Mucosa of descending colon (tissue), 3 donors: Measurements from ENCODE around the gene FBXW5. TPM values are rescaled to one million over a fixed set of nuclear protein-coding genes. Genes with fewer than 3 reads are reported as not detected.

Experiments used
- ATAC-seq: fragments of 200-7000 bp; cut with Tn5 transposase; one replicate; pipeline ENCODE4 v1.9.1; 2020; ENCODE audit warnings: mild to moderate bottlenecking, moderate library complexity
- DNase-seq, 3 donors: peaks; one replicate each; pipeline ENCODE4 v3.0.0-alpha.2; 2020
- H3K36me3 ChIP-seq: fragments of 200-600 bp; one replicate; pipeline ENCODE4 v1.8.0; 2021; ENCODE audit warnings: low read depth, mild to moderate bottlenecking
- H3K4me1 ChIP-seq: fragments of 200-600 bp; one replicate; pipeline ENCODE4 v1.8.0; 2021; ENCODE audit warnings: low read depth, mild to moderate bottlenecking
- H3K4me3 ChIP-seq: fragments of 200-600 bp; one replicate; pipeline ENCODE4 v1.8.0; 2021; ENCODE audit warnings: mild to moderate bottlenecking
- H3K9me3 ChIP-seq: fragments of 200-600 bp; one replicate; pipeline ENCODE4 v1.8.0; 2021; ENCODE audit warnings: mild to moderate bottlenecking
- intact Hi-C, 2 donors: fragments of 100-400 bp; cut with DNase I in 1 of 2; cut with micrococcal nuclease in 1 of 2; formaldehyde crosslinking; loops; one replicate each; pipeline versions ENCODE4 v1.11.0 to v1.11.1; 2022; cut with DNase I, micrococcal nuclease
- total RNA-seq, 3 donors: library from RNA; stranded (reverse); fragmentation: NEBNext Ultra II Directional in 2 of 3; extraction: Animal tissue kit (Norgen Biotek cat#: 25700) in 2 of 3; gene quantifications; one replicate each; pipeline versions ENCODE4 v1.2.1 to v1.2.4, GENCODE V29; 2021 to 2023
- TF ChIP-seq, protein P1 (sequence below): fragments of 200-600 bp; IDR thresholded peaks from one replicate; pipeline ENCODE4 v1.8.0; 2022; ENCODE audit warnings: antibody characterized with exemption, mild to moderate bottlenecking
- donor health status: DM: no; HTN: no; CAD: no; lungs with moderate emphysema.
- donor health status: DM: no; HTN: no; CAD: no.
- donor health status: DM: no; HTN: yes; CAD: no.

FBXW5 gene
- total RNA-seq, 3 donors from 2014 or later: 127 to 197 (median 142) TPM

DNA sequence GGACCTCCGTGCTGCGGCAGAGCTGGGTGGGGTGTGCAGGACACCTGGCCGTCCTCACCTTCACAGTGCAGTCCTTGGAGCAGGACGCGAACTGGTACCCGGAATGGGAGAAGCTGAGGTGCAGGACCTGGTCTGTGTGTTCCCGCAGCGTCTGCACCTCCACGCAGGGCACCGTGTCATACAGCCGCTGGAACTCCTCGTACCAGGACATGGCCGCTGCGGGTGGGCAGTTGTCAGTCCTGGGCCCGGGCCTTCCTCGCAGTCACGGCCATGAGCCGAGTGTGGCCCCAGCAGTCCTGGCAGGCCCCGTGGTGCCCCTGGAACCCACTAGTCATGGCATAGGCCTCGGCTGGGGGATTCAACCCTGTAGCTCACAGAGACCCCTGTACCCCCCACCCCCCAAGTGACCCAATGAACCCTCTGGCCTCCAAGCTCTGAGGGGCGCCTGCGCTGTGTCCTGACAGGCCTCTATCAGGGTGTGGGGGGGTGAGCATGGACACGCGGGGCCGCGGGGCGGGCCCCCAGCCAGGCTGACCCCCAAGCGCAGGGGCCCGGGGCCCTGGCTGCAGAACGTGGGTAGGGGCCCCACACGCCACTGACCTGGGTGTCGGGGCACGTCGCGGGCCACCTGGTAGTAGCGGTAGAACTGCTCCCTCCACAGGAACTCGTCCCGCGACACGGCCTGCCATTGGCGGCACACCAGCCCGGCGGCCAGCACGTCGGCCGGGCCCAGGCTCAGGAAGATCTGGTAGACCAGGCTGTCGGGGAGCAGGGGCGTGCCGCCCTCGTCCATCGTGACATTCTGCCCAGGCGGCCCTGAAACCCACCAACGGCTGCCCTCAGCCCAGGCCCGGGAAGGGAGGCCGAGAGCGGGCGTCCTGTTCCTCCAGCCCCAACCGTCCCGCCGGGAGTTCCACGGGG lies 987 bp downstream of the FBXW5 start:
- no peaks in the 10 kb centered on the region for H3K9me3 ChIP-seq
- ATAC-seq (peak; percentile 24), DNase-seq (peak; percentile 55 to 80 (median 70))
- TF ChIP-seq, protein P1, sequence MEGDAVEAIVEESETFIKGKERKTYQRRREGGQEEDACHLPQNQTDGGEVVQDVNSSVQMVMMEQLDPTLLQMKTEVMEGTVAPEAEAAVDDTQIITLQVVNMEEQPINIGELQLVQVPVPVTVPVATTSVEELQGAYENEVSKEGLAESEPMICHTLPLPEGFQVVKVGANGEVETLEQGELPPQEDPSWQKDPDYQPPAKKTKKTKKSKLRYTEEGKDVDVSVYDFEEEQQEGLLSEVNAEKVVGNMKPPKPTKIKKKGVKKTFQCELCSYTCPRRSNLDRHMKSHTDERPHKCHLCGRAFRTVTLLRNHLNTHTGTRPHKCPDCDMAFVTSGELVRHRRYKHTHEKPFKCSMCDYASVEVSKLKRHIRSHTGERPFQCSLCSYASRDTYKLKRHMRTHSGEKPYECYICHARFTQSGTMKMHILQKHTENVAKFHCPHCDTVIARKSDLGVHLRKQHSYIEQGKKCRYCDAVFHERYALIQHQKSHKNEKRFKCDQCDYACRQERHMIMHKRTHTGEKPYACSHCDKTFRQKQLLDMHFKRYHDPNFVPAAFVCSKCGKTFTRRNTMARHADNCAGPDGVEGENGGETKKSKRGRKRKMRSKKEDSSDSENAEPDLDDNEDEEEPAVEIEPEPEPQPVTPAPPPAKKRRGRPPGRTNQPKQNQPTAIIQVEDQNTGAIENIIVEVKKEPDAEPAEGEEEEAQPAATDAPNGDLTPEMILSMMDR: no peak
- peaks cover 20% of the 10 kb centered on the region for H3K36me3 ChIP-seq
- peaks cover 22% of the 10 kb centered on the region for H3K4me1 ChIP-seq
- intact Hi-C loops: no loop called here
- H3K4me3 ChIP-seq: peak overlapping the region; percentile 95

DNA sequence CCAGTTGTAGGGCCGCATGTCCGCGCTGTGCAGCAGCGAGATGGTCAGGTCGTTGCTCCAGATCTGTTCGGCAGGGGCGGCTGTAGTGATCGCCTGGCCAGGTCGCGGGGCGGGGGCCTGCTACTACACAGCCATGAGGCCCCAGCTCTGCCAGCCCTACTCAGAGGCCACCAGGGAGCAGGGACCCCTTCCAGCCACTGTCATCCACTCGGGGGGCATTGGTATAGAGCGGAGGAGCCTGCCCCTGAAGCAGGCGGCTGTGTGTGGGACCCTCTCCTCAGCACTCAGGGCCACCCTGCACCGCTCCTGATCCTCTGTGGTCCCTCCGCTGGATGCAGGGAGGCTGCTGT lies 1.7 kb downstream of the FBXW5 start:
- no peak for ATAC-seq
- Histone ChIP-seq H3K4me3 (no peak overlapping the region), H3K36me3 (peaks cover 20% of the 10 kb centered on the region), H3K4me1 (peaks cover 15% of the 10 kb centered on the region), H3K9me3 (no peaks in the 10 kb centered on the region)
- intact Hi-C loops: no loop called here
- DNase-seq: peak in 1 of 3 donors; percentile 54
- TF ChIP-seq, protein P1: no peak

DNA sequence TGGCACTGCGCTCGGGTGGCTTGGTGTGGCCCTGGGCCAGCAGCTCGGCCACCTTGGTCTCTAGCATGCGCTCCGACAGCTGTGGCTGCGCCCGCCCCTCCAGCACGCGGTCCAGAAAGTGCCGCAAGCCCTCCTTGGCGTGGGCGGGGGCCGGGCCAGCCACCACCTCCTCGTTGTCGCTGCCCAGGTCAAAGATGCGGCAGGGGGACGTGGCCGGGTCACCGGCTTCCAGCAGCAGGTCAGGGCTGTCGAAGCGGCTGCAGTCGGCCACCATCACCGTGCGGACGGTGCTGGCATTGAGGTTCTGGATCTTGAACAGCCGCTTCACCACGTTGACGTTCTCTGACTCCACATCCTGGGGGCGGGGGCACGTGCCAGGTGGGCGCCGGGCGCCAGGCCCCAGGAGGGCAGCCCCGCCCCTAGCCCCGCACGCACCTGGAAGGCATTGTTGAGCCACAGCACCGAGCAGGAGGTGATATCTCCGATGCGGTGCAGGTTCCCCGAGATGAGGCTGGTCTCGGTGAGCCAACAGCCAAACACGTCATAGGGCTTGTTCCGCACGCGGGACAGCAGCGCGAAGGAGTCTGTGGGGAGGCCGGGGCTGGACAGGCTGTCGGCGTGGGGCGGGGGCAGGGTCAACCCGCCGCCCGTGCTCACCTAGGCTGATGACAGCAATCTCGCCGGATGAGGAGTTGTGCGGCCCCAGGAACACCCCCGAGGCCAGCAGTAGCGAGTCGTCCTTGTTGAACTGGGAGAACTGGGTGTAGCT lies 2.2 kb downstream of the FBXW5 start:
- intact Hi-C loops: no loop called here
- no peaks in the 10 kb centered on the region for H3K9me3 ChIP-seq
- DNase-seq (peak in 1 of 3 donors; percentile 63), ATAC-seq (no peak)
- no peak overlapping the region for H3K4me3 ChIP-seq
- peaks cover 20% of the 10 kb centered on the region for H3K36me3 ChIP-seq
- TF ChIP-seq, protein P1: no peak
- H3K4me1 ChIP-seq: peaks cover 11% of the 10 kb centered on the region

DNA sequence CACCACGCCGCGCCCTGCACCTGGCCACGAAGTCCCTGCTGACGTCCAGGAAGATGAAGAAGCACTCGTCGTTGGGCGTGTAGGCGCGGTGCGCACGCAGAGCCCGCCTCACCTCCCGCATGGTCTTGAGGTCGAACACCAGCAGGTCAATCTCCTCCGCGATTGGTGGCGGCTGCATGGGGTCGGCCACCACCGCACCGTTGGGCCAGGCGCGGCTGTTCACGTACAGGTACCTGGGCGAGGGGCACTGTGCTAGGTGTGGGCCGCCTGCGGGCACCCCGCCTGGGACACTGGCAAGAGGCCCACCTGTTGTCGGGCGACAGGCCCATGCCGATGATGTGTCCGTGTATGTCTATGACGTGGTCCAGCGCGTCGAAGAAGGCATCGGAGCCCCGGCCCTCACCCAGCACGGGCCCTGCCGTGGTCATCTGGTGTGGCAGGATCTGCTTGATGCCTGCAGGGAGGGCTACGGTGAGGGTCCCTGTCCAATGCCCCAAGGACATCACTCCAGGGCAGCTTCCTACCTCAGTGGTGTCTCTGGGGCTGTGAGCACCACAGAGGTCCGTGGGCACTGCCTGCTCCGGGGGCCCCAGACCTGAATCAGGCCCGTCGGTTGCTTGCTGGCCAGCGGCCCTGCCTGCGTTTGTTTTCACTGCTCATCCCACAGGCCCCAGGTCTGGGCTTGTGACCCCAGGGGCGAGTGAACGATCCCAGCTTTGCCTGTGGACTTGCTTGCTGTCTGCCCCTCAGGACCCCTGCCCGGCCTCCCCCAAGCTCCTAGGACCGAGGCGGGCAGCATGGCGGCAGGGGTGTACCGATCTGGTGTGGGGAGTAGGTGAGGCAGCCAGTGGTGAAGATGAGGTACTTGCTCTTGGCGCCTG lies 3.1 kb downstream of the FBXW5 start:
- Histone ChIP-seq H3K4me1 (peaks cover 11% of the 10 kb centered on the region), H3K36me3 (peaks cover 20% of the 10 kb centered on the region), H3K4me3 (no peak overlapping the region), H3K9me3 (no peaks in the 10 kb centered on the region)
- ATAC-seq (no peak), DNase-seq (no peak)
- TF ChIP-seq, protein P1: no peak
- intact Hi-C loops: no loop called here

DNA sequence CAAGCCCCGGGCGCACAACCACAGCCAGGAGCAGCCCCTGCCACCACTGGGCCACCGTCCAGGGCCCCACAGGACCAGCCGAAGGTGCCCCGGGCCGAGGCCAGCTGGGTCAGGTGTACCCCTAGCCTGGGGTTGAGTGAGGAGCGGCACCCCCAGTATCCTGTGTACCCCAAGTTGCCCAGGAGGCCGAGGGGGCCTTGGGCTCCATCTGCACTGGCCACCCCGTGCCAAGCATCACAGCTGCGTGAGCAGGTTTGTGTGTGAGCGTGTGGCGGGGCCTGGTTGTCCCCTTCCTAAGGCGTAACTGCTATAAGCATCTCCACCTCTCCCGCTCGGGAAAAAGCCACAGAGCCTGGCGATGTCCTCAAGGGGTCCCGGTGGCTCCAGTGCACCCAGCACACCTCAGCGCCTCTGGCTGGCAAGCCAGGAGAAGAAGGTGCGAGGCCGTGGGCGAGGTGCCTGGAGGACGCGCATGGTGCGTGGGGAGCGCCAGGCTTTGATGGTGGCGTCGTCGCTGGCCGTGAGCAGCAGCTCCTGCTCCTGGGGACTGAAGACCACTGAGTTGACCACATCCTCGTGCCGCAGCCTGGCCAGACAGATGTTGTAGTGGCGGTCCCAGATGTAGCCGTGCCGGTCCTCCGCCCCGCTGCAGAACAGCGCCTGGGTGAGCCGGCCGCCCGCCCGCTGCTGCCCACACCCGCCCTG lies 3.9 kb downstream of the FBXW5 start:
- TF ChIP-seq, protein P1: no peak
- ATAC-seq (no peak), DNase-seq (peak in 1 of 3 donors; percentile 56)
- intact Hi-C loops: no loop called here
- H3K36me3 ChIP-seq: peaks cover 20% of the 10 kb centered on the region
- peaks cover 11% of the 10 kb centered on the region for H3K4me1 ChIP-seq
- H3K4me3 ChIP-seq: no peak overlapping the region
- no peaks in the 10 kb centered on the region for H3K9me3 ChIP-seq
